Left lobe of liver (tissue), 2 donors: ENCODE results near the gene RIC8B. TPM values are rescaled to one million over a fixed set of nuclear protein-coding genes. Genes with fewer than 3 reads are reported as not detected.
"Not testable (repeated sequence)": the region's sequence is repeated elsewhere in the genome, so short reads cannot be mapped to it uniquely, and the experiment has no call there.

ENCODE experiments used
- ATAC-seq: fragments of 200-7000 bp; cut with Tn5 transposase; one replicate; pipeline ENCODE4 v1.9.1; 2020; ENCODE audit warnings: mild to moderate bottlenecking, moderate library complexity
- DNase-seq: peaks from one replicate; pipeline ENCODE4 v3.0.0-alpha.2; 2020; ENCODE audit warnings: low spot score
- total RNA-seq: library from RNA; stranded (reverse); gene quantifications from one replicate; pipeline ENCODE4 v1.2.1, GENCODE V29; 2021
- donor health status: DM: no; HTN: no; CAD: no; lungs with moderate emphysema.
- donor health status: DM: no; HTN: yes; CAD: no.

Gene RIC8B, protein sequence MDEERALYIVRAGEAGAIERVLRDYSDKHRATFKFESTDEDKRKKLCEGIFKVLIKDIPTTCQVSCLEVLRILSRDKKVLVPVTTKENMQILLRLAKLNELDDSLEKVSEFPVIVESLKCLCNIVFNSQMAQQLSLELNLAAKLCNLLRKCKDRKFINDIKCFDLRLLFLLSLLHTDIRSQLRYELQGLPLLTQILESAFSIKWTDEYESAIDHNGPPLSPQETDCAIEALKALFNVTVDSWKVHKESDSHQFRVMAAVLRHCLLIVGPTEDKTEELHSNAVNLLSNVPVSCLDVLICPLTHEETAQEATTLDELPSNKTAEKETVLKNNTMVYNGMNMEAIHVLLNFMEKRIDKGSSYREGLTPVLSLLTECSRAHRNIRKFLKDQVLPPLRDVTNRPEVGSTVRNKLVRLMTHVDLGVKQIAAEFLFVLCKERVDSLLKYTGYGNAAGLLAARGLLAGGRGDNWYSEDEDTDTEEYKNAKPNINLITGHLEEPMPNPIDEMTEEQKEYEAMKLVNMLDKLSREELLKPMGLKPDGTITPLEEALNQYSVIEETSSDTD
- 9.6 TPM for total RNA-seq

DNA sequence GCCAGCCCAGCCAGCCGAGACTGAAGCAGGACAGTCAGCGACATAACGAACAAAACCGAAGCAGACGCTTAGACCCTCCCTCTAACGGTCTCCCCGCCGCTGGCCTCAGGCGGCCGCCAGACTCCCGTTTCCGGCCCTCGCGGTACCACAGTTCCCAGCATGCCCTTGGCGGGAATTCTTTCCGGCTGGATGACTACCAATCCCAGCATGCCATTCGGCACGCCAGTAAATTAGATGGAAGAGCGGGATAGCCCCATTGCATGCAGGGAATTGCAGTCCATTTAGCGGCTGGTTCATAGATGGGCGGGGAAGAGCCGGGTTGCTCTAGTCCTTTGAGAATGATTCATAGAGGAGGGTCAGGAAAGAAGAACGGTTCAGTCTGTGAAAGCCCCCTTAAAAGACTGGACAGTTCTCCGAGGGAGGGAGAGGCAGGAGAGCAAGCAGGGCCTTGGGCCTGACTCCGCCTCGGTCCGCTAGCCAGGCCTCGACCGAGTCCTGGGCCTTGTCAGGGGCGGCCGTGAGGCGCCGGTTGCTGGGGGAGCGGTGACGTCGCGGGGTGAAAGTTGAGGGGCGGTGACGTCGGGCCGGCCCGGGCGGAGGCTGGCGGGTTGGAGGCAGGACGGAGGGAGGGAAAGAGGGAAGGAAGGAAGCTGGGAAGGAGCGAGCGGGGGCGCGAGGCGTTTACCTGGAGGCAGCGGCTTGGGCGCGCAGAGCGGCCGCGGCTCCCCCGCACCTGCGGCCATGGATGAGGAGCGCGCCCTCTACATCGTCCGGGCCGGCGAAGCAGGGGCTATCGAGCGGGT is at the start of gene RIC8B:
Gene RIC8B (plus strand): TSS at position 678 of the 803 bp plus-strand sequence. CDS start 64 bp downstream, at position 742.
- DNase-seq (peak; percentile 97), ATAC-seq (peak; percentile 90)

DNA sequence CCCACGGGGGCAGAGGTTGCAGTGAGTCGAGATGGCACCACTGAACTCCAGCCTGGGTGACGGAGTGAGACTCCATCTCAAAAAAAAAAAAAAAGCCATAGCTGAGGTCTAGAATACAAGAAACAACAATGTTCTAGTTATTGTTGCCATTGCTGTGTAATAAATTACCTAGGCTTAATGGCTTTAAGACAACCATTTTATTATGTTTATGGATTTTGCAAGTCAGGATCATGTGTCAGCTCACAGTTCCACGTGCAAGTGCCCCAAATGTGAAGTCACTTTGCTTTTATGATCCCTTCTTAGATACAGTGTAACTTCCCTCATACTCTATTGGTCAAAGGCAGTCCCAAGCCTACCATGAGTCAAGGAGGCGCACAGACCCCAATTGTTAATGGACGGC is 49.5 kb upstream of the RIC8B start:
- no peak for DNase-seq
- ATAC-seq, result no peak

DNA sequence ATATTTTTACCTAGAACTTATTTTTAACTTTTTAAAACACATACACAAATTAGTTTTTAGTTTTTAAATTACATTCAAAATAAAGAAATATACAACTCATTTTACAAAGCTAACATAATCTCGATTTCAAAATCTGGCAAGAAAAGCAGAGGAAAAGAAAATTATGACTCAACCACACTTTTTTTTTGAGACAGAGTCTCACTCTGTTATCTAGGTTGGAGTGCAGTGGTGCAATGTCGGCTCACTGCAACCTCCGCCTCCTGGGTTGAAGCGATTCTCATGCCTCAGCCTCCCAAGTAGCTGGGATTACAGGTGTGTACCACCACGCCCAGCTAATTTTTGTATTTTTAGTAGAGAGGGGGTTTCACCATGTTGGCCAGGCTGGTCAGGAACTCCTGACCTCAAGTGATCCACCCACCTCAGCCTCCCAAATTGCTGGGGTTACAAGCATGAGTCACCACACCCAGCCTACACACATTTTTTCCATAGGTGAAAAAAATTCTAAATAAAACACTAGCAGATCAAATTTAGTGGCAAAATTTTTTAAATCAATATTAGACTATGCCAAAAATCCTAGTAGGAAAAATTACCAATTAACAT is 47.8 kb upstream of the RIC8B start:
- DNase-seq, ATAC-seq: not testable (repeated sequence)

DNA sequence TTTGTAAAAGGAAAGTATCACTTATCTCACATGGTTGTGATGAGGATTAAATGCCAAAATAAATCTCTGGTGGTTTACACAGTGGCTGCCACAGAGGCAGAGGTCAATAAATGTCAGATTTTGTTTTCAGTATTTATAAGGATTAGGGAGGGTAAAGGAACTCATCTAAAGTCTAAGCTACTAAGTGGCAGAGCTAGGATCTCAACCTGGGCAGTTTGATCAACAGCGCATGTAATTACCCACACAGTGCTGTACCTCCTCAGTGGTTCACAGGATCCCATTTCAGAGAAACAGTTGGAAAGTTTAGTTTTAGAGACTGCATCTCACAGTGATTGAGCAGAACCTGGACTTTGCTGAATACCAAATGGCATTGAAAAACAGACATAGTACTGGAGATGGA is 44.9 kb upstream of the RIC8B start:
- DNase-seq (no peak), ATAC-seq (no peak)

DNA sequence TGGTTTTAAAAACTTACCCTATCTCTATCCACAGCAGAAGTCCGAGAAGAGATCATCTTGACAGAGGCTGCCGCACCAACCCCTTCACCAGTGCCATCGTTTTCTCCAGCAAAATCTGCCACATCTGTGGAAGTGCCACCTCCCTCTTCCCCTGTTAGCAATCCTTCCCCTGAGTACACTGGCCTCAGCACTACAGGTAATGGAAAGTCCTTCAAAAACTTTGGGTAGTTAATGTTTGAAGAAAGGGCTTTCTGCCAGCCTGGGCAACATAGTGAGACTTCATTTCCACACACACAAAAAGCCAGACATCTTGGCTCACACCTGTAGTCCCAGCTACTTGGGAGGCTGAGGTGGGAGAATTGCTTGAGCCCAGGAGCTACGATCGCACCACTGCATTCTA is 41.6 kb upstream of the RIC8B start:
- no peak for ATAC-seq

DNA sequence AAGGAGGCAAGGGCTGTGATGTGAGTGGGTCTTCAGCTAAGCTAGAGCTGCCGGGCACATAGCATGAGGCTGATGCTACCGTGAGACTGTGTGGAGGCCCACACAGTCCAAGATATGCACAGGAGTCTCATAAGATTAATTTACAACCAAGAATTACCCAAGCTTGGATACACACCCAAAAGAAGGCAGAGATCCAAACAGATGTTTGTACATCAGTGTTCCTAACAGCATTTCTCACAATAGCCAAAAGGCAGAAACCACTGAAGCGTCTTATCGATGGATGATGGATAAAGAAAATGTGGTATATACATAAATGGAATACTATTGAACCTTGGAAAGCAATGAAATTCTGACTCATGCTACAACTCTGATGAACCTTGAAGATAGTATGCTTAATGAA is 40.8 kb upstream of the RIC8B start:
- no peak for DNase-seq
- ATAC-seq, result no peak

More for the DNA sequence above, 41.6 kb upstream of the RIC8B start:
- no peak for DNase-seq

DNA sequence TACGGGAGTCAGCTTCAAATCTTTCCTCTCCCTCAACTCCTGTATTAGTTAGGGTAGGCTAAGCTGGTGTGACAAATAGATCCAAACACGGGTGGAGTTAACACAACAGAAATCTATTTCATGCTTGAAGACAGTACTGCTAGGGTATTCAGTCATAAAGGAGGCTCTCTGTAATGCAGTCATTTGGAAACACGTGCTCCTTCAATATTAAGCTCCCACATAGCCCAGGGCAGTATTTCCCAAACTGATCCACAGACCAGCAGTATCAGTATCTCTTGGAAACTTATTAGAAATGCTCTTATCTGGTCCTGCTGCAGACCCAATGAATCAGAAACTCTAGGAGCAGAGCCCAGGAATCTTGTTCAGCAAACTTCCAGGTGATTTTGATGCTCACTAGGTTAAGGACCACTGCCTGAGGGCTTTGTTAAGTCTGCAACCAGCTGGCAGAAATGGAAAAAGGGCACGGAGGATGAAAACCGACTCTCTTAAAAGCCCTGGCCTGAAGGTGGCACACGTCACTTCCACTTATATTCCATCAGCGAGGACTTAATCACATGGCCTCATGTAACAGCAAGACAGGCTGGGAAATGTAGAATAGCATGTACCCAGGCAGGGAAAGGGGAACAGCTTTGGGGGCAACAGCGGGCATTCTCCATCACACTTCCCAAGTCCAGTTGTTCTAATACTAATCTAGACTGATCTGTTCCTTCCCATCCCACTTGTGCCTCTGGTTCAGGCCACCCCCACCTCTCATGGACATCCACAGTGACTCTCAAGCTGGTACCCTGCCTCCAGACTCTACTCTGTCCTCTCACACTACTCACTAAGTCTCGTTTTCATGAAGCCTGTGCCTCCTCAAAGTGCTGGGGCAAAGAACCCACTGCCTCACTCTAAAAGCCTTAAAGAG is 38.2 kb upstream of the RIC8B start:
- ATAC-seq (peak; percentile 76), DNase-seq (no peak)

DNA sequence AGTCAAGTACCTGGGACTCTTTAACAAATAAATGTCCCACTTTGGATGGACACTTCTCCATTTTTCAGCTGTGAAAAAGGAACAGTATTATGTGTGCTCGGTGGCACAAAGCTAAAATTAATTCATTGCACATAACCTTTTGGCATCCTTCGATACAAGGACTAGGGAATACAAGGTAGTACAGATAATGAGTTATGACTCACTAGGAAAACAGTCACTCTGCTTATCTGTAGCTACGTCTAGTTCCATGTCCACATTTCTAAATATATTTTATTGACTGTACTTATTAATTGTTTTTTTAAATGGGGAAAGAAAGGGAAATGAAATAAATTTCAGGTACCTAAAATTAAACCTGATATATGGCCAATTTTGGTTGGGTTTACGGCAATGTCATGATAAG is 35.2 kb upstream of the RIC8B start:
- ATAC-seq (no peak), DNase-seq (no peak)

DNA sequence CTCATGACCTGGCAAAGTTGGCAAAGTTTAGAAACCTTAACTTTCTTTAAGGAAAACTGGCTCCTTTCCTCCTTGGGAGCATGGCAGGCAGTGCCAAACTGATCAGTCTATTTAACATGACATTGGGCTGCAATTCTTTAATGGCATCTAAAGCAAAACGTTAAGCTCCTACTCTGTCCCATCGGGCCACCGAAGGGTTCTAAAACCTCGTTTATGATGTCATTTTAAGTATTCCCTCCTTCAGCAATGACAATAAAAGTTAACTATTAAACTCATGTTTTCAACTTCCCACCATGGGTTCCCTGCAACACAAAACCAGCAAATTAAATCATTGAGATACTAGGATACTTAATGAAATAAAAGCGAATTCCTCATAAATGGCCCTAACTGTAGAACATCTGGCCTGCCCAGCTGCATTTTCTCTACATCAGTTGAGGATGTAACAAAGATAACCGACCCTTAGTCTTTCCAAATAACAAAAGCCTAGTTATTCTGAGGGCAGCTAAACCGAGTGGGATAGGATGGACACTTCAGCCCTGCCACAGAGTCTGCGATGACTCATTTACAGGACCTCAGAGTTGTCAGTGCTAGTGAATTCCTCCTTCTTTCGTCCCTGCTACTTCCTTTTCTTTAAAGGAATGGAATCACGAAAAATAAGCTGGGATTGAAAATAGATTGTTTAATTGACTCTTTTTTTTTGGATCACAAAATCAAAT is 34.5 kb upstream of the RIC8B start:
- no peak for DNase-seq

DNA sequence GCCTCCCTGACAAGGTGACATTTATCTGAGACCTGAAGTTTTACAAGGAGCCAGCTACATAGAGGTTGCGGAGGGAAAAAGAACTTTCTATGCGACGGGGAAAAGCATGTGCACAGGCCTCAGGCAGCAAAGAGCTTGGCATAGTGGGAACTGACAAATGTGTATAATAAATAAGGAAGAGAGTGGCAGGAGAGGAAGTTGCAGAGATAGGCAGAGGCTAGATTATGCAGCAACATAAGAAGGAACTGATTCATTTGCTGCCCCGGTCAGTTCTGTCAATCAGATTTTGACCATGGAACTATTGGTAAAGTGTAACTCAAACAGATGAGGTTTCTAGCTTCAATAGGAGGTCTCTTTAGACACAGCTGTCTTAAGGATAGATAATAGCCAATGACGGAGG is 33.7 kb upstream of the RIC8B start:
- peak; percentile 23 for ATAC-seq
- no peak for DNase-seq

More for the DNA sequence above, 34.5 kb upstream of the RIC8B start:
- no peak for ATAC-seq

DNA sequence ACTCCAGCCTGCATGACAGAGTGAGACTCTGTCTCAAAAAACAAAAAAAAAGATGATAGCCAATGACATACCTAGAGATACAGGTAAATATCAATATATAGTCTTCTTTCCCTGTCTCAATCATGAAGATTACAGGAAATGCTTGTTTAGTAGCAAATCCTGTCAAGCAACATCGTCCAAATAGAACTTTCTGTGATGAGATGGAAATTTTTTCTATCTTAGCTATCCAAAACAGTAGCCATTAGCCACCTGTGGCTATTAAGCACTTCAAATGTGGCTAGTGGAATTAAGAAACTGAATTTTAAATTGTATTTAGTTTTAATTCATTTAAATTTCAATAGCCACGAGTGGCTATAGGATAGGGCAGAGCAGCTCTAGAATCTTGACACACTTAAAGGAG is 33.2 kb upstream of the RIC8B start:
- no peak for ATAC-seq
- DNase-seq, result no peak

DNA sequence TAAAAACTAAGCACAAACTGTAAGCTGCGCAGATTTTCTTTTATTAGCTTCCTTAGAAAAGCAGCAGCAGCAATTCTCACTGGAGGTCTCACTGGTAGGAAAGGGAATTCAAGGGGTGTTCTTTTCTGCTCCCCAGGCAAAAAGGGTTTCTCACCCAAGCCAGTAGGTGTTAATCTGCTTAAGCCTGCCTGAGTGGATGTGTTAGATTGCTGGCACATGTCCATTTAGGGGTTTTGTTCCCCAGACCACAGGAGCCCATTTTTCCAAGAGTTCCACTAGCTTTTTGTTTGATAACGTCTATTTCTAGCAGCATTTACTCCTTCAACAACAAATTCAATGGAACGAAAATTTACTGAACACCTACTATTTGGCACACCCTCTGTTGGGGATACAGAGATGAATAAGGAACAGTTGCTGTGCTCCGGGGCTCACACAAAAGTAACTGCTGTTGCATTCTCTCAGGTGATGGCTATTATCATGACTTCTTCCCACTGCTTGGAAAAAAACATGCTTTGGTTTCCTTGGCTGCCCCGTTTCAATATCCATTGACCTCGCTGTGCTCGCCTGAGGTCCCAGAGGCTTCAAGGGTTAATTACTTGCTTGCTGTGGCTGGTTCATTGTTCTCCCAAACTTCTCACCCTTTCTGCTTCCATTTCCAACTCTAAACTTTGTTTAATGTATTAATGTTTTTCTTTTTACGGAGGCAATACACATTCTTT is 31.1 kb upstream of the RIC8B start:
- no peak for DNase-seq
- ATAC-seq, result no peak

DNA sequence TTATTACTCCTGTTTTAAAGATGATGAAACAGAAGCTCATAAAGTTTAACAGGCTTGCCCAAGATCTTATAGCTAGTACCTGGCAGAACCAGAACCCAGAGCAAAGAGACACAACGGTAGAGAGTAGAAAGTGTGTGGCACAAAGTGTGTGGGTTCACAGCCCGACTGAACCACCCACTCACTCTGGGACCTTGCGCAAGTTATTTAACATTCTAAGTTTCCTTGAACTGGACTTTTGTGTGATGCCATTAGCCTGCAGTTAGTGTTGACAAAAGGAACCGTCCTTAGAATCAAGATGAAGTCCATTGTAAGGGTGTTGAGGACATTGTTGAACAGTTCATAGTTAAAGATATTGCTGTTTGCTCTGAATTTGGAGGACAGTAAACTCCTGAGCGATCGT is 29.9 kb upstream of the RIC8B start:
- no peak for DNase-seq
- no peak for ATAC-seq

DNA sequence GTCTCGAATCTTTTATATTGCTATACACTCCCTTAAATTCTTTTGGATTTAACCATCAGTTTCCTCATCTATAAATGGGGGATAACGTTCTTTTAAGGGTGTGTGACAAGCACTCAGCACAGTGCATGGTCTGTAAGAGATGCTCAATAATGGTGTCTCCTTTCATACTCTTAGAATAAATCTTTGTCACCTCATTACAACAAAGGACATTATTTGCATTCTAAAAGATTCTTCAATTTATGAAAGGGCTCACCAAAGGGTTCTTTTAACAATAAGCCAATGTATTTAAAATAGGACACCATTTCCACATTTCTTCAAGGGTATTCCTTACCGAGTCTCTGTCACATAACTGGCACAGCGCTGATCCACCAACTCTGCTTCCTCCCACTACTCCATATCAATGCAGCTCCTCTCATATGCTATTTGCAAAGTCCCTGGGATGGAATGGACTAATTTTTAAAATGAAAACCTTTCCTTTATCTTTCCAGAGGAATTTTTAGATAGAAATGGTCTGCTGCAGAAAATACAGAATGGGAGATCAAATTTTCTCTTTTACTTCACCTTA is 29.2 kb upstream of the RIC8B start:
- DNase-seq, result no peak
- no peak for ATAC-seq

DNA sequence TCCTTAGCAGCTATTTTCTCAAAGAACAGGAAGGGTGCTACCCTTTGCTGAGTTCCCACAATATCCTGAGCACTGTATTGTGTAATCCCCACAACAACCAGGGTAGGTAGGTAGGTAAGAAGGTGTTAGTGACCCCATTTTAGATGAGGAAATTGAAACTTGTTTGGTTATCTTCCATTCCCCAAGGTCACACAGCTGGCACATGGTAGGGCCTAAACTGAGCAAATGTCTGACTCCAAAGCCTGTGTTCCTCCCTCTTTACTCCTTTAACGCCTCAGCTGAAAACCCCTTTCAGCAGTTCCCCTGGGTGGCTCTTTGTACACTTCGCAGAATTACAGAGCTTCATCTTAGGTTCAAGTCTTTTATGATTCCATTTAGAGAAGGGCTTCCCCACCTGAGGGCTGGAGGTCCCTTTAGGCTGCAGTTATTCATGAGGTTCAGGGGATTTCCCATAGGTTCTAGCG is 26.5 kb upstream of the RIC8B start:
- no peak for ATAC-seq
- no peak for DNase-seq

DNA sequence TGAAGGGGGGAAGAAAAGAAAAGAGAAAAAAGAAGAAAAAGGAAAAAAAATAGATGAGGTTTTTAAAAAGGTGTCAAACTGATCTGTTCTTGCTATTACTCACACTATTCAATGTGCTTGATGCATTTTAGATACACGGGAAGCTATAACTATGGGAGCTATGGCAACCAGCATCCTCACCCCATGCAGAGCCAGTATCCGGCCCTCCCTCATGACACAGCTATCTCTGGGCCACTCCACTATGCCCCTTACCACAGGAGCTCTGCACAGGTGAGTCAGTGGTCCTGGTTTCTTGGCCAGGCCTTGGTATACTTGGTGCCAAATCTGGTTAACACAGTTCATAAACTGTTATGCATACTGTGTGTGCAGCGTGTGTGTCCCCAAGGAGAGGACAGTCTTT is 24.0 kb upstream of the RIC8B start:
- ATAC-seq, result no peak
- DNase-seq, result no peak

DNA sequence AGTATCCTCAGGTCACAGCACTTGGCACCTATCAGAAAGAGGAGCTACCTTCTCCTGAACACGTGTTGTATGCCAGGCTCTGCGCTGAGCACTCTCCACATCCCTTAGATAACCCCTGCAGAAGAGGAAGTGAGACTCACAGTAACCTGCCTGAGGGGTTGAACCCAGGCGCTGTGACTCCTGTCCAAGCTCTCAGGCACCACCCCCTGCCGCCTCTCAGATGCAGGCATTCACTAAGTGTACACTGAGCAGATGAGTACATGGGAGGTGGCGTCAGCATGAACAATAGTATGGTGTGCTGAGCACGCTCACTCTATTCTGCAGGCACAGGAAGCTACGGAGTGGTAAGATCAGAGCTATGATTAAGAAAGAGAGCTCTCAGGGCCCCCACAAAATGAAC is 21.0 kb upstream of the RIC8B start:
- DNase-seq, result no peak
- no peak for ATAC-seq

DNA sequence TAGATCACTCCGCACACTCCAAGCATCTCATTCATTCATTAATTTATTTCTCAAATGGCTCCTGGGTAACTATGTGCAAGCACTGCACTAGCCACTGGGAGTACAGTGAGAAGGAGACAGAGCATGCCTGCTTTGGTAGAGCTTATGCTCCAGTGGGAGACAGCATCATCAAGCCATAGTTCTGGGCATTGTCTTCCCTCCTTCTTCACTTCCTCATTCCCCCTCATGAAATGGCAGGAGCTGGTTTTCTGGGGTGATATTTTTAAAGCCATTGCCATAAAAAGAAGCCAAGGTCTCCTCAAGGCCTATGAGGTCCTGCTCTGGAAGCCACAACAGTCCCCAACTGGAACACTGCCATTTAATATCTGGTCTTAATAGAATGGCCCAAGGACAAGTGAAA is 20.2 kb upstream of the RIC8B start:
- DNase-seq, result no peak
- no peak for ATAC-seq
